GM21619 (cell line): ENCODE data around the gene SSH3.

Experiments
- ATAC-seq: cut with Tn5 transposase; IDR thresholded peaks from one replicate; pipeline ENCODE4 v1.9.1; 2021; ENCODE audit not compliant: unreplicated experiment

SSH3 gene

DNA sequence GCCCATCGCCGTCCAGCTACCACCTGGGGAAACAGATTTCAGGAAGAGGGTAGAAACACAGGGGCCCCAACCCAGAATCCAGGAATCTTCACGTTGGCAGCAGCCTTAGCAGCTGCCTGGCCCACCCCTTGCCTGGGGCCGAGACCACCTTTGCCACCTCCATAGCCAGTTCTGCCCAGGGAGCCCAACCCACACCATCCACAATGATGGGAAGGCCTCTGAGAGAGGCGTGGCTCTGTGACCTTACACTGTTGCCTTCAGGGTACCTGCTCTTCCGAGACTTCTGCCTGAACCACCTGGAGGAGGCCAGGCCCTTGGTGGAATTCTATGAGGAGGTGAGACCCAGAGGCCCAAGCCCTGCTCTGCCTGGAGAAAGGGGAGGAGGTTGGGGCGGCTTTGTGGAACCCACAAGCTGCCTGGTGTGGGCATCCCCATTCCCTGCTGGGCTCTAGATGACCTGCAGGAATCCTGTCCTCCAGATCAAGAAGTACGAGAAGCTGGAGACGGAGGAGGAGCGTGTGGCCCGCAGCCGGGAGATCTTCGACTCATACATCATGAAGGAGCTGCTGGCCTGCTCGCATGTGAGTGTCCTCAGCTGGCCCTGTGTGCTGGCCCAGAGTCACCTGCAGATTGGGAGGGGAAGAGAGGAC lies 24.3 kb upstream of the SSH3 start:
- no peak for ATAC-seq

DNA sequence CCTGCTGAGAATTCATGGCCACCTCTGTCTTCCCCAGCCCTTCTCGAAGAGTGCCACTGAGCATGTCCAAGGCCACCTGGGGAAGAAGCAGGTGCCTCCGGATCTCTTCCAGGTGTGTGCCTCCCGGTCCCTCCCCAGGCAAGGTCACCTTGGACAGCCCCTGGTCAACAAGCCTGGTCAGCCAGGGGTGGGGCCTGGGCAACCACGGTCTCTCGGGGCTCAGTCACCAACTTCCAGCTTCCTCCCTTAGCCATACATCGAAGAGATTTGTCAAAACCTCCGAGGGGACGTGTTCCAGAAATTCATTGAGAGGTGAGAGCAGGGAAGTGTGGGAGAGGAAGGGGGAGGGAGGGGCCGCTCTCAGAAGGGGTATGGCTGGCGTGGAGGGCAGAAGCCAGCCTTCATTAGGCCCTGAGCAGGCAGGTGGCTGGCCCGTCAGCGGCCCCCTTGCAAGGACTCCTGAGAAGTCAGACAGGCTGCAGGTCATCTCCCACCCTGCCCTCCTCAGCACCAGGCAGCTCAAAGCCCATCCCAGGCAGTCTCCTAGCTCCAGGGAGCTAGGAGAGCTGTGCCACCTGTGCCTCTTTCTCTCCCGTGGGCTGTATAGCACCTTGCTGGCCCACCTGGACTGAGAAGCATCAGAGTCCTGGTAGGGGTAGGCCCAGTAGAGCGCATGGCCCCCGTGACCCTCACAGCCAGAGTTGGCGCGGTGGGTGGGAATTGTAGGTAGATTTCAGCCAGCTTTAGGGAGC lies 23.6 kb upstream of the SSH3 start:
- no peak for ATAC-seq

DNA sequence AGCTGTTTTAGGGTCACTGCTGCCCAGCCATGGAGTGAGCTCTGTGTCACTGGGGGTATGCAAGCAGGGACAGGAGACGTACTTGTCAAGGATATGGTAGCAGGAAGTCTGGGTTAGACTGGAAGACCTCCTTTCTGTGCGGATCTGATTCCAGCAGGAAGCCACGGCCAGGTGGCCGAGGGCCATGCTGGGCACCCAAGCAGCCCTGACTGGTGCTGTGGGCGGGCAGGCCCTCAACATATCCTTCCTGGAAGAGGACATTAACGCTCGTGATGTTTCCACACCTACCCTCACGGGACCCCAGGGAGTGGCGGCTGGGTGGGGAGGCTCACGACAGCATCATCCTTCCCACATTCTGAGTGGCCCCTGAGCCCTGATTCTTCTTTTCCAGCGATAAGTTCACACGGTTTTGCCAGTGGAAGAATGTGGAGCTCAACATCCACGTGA lies 23.0 kb upstream of the SSH3 start:
- ATAC-seq, result no peak

DNA sequence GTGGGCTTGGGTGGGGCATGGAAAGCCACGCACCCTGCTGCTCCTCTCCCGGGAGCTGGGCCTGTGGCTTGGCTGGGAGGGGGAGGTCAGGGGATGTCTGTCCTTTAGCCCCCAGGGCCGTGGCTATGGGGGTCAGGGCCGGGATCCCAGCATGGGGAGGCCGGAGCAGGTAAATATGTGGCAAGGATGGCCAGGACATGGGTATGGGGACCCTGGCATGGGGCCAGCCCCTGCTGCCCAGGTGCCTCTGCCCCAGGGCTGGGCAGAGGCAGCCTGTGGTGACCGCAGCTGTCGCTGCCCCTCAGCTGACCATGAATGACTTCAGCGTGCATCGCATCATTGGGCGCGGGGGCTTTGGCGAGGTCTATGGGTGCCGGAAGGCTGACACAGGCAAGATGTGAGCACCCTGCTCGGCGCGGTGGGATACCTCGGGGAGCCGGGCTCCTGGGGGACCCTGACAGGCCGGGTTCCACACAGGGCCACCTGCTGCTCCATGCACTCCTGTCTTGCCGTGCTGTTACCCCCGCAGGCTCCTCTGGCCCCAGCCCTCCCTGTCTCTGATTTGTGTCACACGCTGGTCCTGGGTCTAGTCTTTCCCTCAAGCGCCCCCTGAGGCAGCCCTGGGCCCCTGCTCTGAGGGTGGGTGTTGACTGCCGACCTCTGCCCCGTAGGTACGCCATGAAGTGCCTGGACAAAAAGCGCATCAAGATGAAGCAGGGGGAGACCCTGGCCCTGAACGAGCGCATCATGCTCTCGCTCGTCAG lies 22.4 kb upstream of the SSH3 start:
- ATAC-seq, result no peak

DNA sequence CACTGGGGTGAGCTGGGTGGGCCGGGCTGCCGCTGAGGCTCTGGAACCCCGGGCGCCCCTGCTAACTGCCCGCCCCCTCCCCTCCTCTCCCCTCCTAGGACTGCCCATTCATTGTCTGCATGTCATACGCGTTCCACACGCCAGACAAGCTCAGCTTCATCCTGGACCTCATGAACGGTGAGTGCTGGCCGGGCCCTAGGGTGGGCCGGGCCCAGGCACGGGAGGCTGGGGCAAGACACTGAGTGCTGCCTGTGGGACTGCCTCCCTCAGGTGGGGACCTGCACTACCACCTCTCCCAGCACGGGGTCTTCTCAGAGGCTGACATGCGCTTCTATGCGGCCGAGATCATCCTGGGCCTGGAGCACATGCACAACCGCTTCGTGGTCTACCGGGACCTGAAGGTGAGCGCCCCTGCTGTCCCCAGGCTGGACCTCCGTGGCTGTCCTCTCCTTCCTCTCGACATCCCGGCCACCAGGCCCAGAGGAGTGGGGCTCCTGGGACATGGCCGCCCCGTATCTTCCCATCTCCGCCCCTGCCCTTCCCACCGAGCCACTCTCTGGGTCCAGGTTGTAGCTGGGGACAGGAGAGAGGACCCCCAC lies 21.7 kb upstream of the SSH3 start:
- ATAC-seq, result no peak

DNA sequence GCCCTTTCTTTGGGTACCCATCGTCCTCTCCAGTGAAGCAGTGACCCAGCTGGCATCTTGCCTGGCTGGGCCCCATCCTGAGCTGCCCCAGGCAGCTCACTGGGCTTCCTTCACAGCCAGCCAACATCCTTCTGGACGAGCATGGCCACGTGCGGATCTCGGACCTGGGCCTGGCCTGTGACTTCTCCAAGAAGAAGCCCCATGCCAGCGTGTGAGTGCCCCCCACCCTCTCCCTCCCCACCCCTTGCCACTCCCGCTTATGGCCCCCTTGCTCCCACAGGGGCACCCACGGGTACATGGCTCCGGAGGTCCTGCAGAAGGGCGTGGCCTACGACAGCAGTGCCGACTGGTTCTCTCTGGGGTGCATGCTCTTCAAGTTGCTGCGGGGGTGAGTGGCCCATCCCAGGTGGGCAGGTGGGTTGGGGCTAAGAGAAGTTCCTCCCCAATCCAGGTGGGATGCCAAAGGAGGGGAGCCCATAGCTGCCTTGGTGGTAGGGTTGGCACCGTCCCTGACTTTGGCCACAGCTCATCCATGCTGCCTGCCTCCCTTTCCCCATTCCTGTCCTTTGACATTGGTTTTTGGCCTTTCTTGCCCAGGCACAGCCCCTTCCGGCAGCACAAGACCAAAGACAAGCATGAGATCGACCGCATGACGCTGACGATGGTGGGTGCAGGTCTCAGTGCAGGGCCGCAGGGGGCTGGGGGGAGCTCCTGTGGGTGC lies 21.0 kb upstream of the SSH3 start:
- no peak for ATAC-seq

DNA sequence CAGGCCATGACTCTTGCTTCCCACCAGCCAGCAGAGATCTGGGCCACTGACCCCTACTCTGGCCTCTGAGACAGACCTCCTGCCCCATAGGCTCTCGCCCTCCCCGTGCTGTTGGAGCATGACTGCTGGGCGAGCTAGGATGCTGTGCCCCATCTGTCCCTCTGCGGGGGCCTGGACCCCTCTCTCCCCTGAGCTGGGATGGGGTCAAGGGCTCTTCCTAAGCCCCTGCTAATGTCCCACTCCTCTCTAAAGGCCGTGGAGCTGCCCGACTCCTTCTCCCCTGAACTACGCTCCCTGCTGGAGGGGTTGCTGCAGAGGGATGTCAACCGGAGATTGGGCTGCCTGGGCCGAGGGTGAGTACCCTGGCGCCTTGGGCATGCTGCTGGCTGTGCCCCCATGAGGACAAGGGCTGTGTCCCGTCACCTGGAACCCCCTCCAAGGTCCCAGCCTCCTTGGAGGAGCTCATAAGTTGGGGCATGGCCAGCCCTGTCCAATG lies 20.4 kb upstream of the SSH3 start:
- no peak for ATAC-seq

DNA sequence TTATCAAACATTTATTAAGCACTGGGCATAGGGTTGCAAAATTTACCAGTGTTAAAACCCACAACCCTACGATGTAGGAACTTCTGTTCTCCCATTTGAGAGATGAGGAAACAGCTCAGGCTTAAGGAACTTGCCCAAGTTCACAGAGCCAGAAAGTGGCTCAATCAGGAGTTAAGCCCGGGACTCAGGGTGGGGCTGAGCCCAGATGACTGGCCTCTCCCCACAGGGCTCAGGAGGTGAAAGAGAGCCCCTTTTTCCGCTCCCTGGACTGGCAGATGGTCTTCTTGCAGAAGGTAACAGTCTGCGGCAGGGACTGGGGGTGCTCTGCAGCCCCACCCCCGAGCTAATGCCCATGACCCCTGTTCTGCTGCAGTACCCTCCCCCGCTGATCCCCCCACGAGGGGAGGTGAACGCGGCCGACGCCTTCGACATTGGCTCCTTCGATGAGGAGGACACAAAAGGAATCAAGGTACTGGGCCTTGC lies 19.8 kb upstream of the SSH3 start:
- ATAC-seq, result no peak

DNA sequence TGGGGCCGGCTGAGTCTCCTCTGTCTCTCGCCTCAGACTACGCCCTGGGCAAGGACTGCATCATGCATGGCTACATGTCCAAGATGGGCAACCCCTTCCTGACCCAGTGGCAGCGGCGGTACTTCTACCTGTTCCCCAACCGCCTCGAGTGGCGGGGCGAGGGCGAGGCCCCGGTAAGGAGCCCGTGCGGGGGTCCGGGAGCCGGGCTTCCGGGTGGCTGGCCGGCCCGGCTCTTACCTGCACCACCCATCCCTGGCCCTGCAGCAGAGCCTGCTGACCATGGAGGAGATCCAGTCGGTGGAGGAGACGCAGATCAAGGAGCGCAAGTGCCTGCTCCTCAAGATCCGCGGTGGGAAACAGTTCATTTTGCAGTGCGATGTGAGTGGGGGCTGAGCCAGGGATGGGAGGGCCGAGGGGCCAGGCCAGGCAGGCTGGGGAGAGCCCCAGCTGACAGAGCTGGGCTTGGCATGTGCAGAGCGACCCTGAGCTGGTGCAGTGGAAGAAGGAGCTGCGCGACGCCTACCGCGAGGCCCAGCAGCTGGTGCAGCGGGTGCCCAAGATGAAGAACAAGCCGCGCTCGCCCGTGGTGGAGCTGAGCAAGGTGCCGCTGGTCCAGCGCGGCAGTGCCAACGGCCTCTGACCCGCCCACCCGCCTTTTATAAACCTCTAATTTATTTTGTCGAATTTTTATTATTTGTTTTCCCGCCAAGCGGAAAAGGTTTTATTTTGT lies 18.4 kb upstream of the SSH3 start:
- no peak for ATAC-seq

DNA sequence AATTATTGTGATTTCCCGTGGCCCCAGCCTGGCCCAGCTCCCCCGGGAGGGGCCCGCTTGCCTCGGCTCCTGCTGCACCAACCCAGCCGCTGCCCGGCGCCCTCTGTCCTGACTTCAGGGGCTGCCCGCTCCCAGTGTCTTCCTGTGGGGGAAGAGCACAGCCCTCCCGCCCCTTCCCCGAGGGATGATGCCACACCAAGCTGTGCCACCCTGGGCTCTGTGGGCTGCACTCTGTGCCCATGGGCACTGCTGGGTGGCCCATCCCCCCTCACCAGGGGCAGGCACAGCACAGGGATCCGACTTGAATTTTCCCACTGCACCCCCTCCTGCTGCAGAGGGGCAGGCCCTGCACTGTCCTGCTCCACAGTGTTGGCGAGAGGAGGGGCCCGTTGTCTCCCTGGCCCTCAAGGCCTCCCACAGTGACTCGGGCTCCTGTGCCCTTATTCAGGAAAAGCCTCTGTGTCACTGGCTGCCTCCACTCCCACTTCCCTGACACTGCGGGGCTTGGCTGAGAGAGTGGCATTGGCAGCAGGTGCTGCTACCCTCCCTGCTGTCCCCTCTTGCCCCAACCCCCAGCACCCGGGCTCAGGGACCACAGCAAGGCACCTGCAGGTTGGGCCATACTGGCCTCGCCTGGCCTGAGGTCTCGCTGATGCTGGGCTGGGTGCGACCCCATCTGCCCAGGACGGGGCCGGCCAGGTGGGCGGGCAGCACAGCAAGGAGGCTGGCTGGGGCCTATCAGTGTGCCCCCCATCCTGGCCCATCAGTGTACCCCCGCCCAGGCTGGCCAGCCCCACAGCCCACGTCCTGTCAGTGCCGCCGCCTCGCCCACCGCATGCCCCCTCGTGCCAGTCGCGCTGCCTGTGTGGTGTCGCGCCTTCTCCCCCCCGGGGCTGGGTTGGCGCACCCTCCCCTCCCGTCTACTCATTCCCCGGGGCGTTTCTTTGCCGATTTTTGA lies 17.5 kb upstream of the SSH3 start:
- no peak for ATAC-seq

DNA sequence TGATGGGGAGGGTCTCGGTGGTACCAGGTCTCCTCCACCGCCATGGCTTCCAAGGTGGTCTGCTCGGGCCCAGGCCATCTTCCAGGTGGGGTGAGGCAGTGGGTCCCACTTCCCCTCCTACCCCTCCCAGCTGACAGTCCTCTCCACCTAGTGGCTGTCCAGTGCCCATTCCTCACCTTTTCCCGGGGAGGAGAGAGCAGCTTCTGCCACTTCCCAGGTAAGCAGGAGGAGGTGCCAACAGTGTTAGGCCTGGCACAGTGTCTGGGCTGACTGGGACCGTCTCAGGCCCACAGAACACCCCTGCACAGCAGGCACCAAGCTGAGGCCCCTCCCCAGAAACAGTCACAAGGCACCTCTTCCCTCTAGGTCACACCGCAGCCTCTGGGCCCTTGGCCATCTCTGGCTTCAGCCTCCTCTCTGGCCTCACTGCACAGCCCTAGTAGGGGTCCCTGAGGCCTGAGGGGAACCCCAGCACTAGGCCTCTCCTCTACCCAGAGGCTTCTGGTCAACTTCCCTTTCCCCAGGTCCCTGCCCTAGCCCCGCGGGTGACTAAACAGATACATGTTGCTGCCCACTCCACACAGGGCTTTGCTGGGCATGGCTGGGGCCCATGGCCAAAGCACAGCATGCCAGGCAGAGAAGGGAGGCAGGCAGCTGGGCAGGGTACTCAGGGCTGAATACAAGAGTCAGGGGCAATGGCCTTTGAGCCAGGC lies 16.6 kb upstream of the SSH3 start:
- no peak for ATAC-seq

DNA sequence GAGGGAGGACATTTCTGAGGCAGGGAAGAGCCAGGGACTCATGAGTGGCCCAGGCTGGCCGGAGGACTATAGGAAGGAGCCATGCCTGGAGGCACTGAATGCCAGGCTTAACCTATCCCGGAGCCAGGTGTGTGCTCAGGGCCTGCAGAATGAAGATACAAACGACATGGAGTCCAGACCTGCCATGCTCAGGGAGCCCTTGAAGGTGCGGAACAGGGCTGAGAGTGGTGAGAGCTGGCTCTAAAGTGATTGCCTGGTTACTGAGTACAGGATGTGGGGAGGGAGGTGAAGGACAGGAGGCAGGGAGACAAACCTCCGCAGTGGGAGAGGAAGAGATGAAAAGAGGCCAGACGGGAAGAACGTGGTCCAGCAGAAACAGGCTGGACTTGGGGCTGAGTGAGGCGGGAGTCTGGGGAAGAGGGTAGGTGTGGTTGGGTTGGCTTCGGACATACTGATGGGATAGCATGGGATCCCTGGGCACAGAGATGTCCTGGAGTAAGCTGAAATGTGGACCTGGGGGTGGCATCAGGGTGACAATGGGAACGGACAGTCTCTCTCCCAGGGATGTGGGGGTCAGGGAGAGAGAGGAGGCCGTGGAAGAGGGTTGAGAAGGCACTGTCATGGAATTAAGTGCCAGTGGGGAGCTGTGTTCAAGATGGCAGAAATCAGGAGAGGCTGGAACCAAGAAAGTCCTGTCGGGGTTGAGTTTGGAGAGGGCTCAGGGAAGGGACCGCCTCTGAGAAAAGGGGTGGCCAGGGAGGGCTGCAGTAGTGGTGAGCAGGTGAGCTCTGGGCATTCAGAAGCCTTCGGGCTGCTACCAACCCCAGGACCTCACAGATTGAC lies 15.8 kb upstream of the SSH3 start:
- no peak for ATAC-seq

DNA sequence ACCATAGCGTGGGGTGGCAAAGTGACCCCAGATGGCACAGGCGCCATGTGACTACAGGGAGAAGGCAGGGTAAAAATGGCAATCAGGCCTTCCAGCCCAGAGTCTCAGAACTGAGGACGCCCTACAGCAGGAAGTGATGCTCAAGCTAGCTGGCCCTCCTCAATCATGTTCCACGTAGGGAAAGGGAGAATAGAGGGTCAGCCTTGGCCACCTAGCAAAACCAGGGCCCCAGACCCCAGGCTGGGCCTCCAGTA lies 15.2 kb upstream of the SSH3 start:
- ATAC-seq, result no peak

DNA sequence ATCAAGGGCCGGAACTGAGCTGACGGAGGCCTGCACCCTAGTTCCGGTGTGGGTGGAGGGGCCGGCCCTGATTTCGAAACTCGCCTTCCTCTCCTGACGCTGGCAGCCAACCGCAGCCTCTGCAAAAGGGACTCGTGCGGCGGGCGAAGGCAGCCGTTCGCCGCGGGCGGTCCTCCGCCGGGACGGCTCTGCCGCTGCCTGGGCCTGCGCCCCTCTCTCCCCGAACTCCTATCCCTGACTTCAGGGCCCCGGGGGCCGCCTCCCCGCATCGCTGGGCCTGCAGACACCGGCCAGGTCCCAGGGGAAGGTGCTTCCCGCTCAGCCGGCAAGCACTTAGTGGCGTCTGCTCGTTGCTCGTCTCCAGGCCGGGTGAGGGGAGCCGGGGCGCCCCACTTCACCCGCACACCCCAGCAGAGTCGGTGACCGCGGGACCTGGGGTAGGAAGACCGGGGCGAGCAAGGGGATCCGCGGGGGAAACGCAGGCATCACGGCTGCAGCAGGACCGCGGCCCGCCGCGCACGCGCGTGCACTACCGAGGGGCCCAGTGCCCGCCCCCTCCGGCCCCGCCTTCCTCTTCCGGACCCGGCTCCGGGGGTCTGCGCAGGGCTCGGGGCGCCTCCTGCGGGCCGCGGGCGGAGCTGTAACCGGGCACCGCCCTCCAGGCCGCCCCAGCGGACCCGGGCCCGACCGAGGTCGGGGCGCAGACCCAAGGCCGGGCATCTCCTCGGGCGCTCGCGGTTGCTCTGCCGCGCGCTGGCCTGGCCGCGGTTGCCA lies 14.7 kb upstream of the SSH3 start:
- peak; percentile 55 for ATAC-seq

DNA sequence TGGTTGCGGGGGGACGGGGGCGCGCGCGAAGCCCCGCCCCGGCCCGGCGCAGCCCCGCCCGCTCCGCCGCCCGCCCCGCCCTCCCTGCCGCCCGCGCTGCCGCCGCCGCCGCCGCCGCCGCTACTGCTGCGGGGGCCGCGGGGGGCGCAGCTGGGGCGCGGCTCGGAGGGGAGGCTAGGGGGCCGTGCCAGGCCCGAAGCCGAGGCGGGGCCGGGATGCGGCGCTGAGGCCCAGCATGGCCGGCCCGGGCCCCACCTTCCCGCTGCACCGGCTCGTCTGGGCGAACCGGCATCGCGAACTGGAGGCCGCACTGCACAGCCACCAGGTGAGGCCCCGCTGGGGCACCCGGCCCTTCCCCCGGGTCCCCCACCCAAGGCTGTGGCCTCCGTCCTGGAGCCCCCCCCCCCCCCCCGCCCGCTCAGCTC lies 14.1 kb upstream of the SSH3 start, which contains the start of gene ANKRD13D:
ANKRD13D (plus strand) TSS at position 78 of the 425 bp plus-strand sequence; CDS start at position 236, 158 bp downstream.
- peak; percentile 34 for ATAC-seq

DNA sequence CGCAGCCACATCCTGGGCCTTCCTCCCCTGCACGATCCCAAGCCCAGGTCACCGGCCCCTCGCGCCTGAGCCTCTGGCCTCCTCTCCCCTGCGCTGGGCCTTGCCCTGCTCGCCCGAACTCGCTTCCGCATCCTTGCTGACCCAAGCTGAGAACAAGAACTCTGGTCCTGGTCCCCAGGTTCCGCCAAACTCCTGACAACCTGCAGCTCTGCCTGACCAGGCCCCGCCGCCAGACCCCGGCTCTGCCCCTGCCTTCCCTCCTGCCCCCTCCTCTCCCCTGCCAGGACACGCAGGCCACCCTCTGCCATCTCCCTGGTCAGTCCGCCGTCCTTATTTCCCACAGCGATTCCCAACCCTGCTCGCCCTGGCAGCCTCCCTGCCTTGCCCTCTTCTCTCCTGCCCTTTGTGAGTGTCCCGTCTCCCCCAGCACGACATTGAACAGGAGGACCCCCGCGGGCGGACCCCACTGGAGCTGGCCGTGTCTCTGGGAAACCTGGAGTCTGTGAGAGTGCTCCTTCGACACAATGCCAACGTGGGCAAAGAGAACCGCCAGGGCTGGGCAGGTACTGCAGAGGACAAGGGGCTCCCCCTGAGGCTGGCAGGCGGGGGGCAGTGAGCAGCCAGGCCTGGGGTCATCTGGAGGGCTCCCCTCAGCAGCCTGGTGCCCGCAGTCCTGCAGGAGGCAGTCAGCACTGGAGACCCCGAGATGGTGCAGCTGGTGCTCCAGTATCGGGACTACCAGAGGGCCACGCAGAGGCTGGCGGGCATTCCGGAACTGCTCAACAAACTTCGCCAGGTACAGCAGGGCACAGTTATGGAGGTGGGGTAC lies 13.5 kb upstream of the SSH3 start:
- ATAC-seq, result peak; percentile 4
